A549 (cell line): ENCODE measurements around the gene PVALEF.

Source experiments
- CEBPB ChIP-seq, 2 experiments: fragments of >200 bp in 1 of 2; sonication (Bioruptor Twin) in 1 of 2; formaldehyde crosslinking in 1 of 2; IDR thresholded peaks; 2 replicates each; pipeline ENCODE4 v1.6.1; 2012 to 2016
- CTCF ChIP-seq: fragments of >200 bp; sonication (Bioruptor Twin); formaldehyde crosslinking; IDR thresholded peaks from 3 replicates; pipeline ENCODE4 v1.5.1; 2016
- POLR2A ChIP-seq: IDR thresholded peaks from 2 replicates; pipeline ENCODE4 v1.6.1; 2012; ENCODE audit warnings: mild to moderate bottlenecking, low read length

- TF ChIP-seq CTCF (no peak), CEBPB (IDR thresholded peaks at IDR 0.05) (no peak), POLR2A (no peak)
These were observed 32.1 kb downstream of the PVALEF start for GRCh38 chr17:81197409-81197795.
